Ascending aorta (tissue), 2 donors: ENCODE measurements around the gene NHS. TPM values are rescaled to one million over a fixed set of nuclear protein-coding genes. Genes with fewer than 3 reads are reported as not detected.

ENCODE experiments used
- DNase-seq, 2 donors: peaks; one replicate each; pipeline ENCODE4 v3.0.0-alpha.2; 2019; ENCODE audit warnings: low spot score in 2 of 2
- H3K27ac ChIP-seq, 2 donors: fragments of 200-600 bp; sonication (generic); one replicate each; pipeline ENCODE4 v1.5.1; 2016 to 2017; ENCODE audit warnings: mild to moderate bottlenecking in 1 of 2
- H3K27me3 ChIP-seq: fragments of 200-600 bp; sonication (generic); one replicate; pipeline ENCODE4 v1.5.1; 2017
- H3K36me3 ChIP-seq, 2 donors: fragments of 200-600 bp; sonication (generic); one replicate each; pipeline ENCODE4 v1.5.1; 2016
- H3K4me1 ChIP-seq, 2 donors: fragments of 200-600 bp; sonication (generic); one replicate each; pipeline ENCODE4 v1.5.1; 2016 to 2017; ENCODE audit warnings: mild to moderate bottlenecking in 1 of 2
- H3K4me3 ChIP-seq, 2 donors: fragments of 200-600 bp; sonication (generic); one replicate each; pipeline ENCODE4 v1.5.1; 2016 to 2017; ENCODE audit warnings: mild to moderate bottlenecking in 1 of 2
- H3K9me3 ChIP-seq, 2 donors: fragments of 200-600 bp; sonication (generic); one replicate each; pipeline ENCODE4 v1.5.1; 2016
- CTCF ChIP-seq, 3 experiments: fragments of 200-600 bp in 2 of 3; fragments of 450-650 bp in 1 of 3; sonication (generic) in 2 of 3; IDR thresholded peaks; one replicate each; pipeline ENCODE4 v1.5.1; 2016 to 2019; ENCODE audit warnings: antibody characterized with exemption in 3 of 3, mild to moderate bottlenecking in 1 of 3, moderate library complexity in 1 of 3
- intact Hi-C: fragments of 100-400 bp; cut with DNase I; formaldehyde crosslinking; loops from one replicate; pipeline ENCODE4 v1.15.1; 2023
- total RNA-seq: library from RNA; depleted of rRNA; stranded (reverse); fragments of >200 nt; gene quantifications from one replicate; pipeline ENCODE4 v1.1.0, GENCODE V29; 2016

NHS gene
- total RNA-seq, 1 donor from 2014 or later, result 8.8 TPM

- peaks cover 2 to 25% of the 10 kb centered on the region in 2 donors for H3K4me1 ChIP-seq
- intact Hi-C loops, result loop anchor here (5.0 kb wide), 1 partner anchor 149 kb away; the partner anchor contains the start of gene NHS
- TF ChIP-seq CTCF (IDR thresholded peaks at IDR 0.05), result no peak
- no peak overlapping the region for H3K4me3 ChIP-seq
- H3K36me3 ChIP-seq, result no peaks in the 10 kb centered on the region
- no peaks in the 10 kb centered on the region for H3K9me3 ChIP-seq
- no peak overlapping the region for H3K27ac ChIP-seq
- no peaks in the 10 kb centered on the region for H3K27me3 ChIP-seq
- DNase-seq, result no peak
These were observed 151.0 kb downstream of the NHS start for GRCh38 chrX:17525762-17526555.

- Histone ChIP-seq H3K27ac (peak overlapping the region in 1 of 2 donors; percentile 24), H3K9me3 (no peaks in the 10 kb centered on the region), H3K4me3 (peak overlapping the region in 1 of 2 donors; percentile 1), H3K27me3 (no peaks in the 10 kb centered on the region), H3K36me3 (no peaks in the 10 kb centered on the region), H3K4me1 (peaks cover 2 to 22% of the 10 kb centered on the region in 2 donors)
- no peak for TF ChIP-seq CTCF (IDR thresholded peaks at IDR 0.05)
- peak in 1 of 2 donors; percentile 9 for DNase-seq
- intact Hi-C loops, result loop anchor here (5.0 kb wide), 1 partner anchor 150 kb away; the partner anchor contains the start of gene NHS
These were observed 152.2 kb downstream of the NHS start for GRCh38 chrX:17527135-17527701.

- H3K4me1 ChIP-seq, result peaks cover 2 to 22% of the 10 kb centered on the region in 2 donors
- H3K27me3 ChIP-seq, result no peaks in the 10 kb centered on the region
These were observed 152.9 kb downstream of the NHS start for GRCh38 chrX:17527922-17528321.

GRCh38 chrX:17529151-17529745 lies 154.2 kb downstream of the NHS start:
- Histone ChIP-seq H3K9me3 (no peaks in the 10 kb centered on the region), H3K27ac (no peak overlapping the region), H3K36me3 (no peaks in the 10 kb centered on the region), H3K27me3 (no peaks in the 10 kb centered on the region), H3K4me1 (peaks cover 2 to 22% of the 10 kb centered on the region in 2 donors), H3K4me3 (no peak overlapping the region)
- no peak for DNase-seq
- intact Hi-C loops, result loop anchor here (5.0 kb wide), 1 partner anchor 152 kb away; the partner anchor contains the start of gene NHS
- no peak for TF ChIP-seq CTCF (IDR thresholded peaks at IDR 0.05)

More at GRCh38 chrX:17527922-17528321, 152.9 kb downstream of the NHS start:
- H3K36me3 ChIP-seq, result no peaks in the 10 kb centered on the region
- DNase-seq, result no peak
- no peak for TF ChIP-seq CTCF (IDR thresholded peaks at IDR 0.05)
- peak overlapping the region in 1 of 2 donors; percentile 24 for H3K27ac ChIP-seq
- intact Hi-C loops, result loop anchor here (5.0 kb wide), 1 partner anchor 151 kb away; the partner anchor contains the start of gene NHS
- H3K4me3 ChIP-seq, result peak overlapping the region in 1 of 2 donors; percentile 1
- H3K9me3 ChIP-seq, result no peaks in the 10 kb centered on the region

GRCh38 chrX:17531500-17531899 lies 156.5 kb downstream of the NHS start:
- no peak for DNase-seq
- intact Hi-C loops, result no loop called here

More at GRCh38 chrX:17531500-17531899, 156.5 kb downstream of the NHS start:
- Histone ChIP-seq H3K9me3 (no peaks in the 10 kb centered on the region), H3K4me3 (no peak overlapping the region), H3K4me1 (peaks cover 2 to 16% of the 10 kb centered on the region in 2 donors), H3K36me3 (no peaks in the 10 kb centered on the region), H3K27ac (no peak overlapping the region), H3K27me3 (no peaks in the 10 kb centered on the region)
- TF ChIP-seq CTCF (IDR thresholded peaks at IDR 0.05), result no peak
